Mesenchymal stem cell (in vitro differentiated cells and primary cell): ENCODE data around the gene KIF26B.

ENCODE experiments used
- DNase-seq: peaks from one replicate; pipeline ENCODE4 v3.0.0-alpha.2; 2013
- H2AFZ ChIP-seq: one replicate; pipeline ENCODE4 v1.6.1; 2013; ENCODE audit warnings: low read depth, mild to moderate bottlenecking, control low read depth, inconsistent platforms, low read length, moderate library complexity
- H2AK5ac ChIP-seq: 2 replicates; pipeline ENCODE4 v1.6.1; 2013; ENCODE audit warnings: low read length, moderate library complexity, mild to moderate bottlenecking, inconsistent platforms; ENCODE audit not compliant: severe bottlenecking
- H2BK120ac ChIP-seq: one replicate; pipeline ENCODE4 v1.6.1; 2013; ENCODE audit warnings: low read depth, mild to moderate bottlenecking, inconsistent platforms, low read length, moderate library complexity
- H2BK12ac ChIP-seq, 2 experiments: one replicate each; pipeline ENCODE4 v1.6.1; 2013; ENCODE audit warnings: inconsistent platforms in 2 of 2, low read length in 2 of 2, mild to moderate bottlenecking in 2 of 2, moderate library complexity in 2 of 2, control low read depth in 1 of 2
- H2BK15ac ChIP-seq: one replicate; pipeline ENCODE4 v1.6.1; 2013; ENCODE audit warnings: mild to moderate bottlenecking, low read depth, inconsistent platforms; ENCODE audit not compliant: poor library complexity, severe bottlenecking
- H2BK5ac ChIP-seq: 2 replicates; pipeline ENCODE4 v1.6.1; 2013; ENCODE audit warnings: low read depth, mild to moderate bottlenecking, low read length, control low read depth, inconsistent platforms; ENCODE audit not compliant: poor library complexity, severe bottlenecking
- H3K14ac ChIP-seq, 2 experiments: one replicate each; pipeline ENCODE4 v1.6.1; 2013; ENCODE audit warnings: inconsistent platforms in 2 of 2, low read length in 2 of 2, control low read depth in 1 of 2, mild to moderate bottlenecking in 1 of 2, moderate library complexity in 1 of 2
- H3K18ac ChIP-seq, 2 experiments: one replicate each; pipeline ENCODE4 v1.6.1; 2013; ENCODE audit warnings: inconsistent platforms in 2 of 2, low read length in 2 of 2, control low read depth in 1 of 2, low read depth in 1 of 2, mild to moderate bottlenecking in 1 of 2
- H3K23ac ChIP-seq, 2 experiments: one replicate each; pipeline ENCODE4 v1.6.1; 2013; ENCODE audit warnings: inconsistent platforms in 2 of 2, low read length in 2 of 2, mild to moderate bottlenecking in 2 of 2, moderate library complexity in 2 of 2, control low read depth in 1 of 2
- H3K27ac ChIP-seq: 2 replicates; pipeline ENCODE4 v1.5.1; 2013; ENCODE audit warnings: mild to moderate bottlenecking, moderate library complexity, low read length, control low read depth, inconsistent platforms; ENCODE audit not compliant: poor library complexity, severe bottlenecking
- H3K27me3 ChIP-seq, 2 experiments: 2 replicates each; pipeline versions ENCODE4 v1.6.1 to v1.7.0; 2013; ENCODE audit warnings: low read length in 2 of 2, mild to moderate bottlenecking in 2 of 2, moderate library complexity in 2 of 2, control low read depth in 1 of 2, inconsistent platforms in 1 of 2; ENCODE audit not compliant: control insufficient read depth in 1 of 2, insufficient read depth in 1 of 2
- H3K36me3 ChIP-seq, 2 experiments: 2 replicates each; pipeline versions ENCODE4 v1.6.1 to v1.7.0; 2013; ENCODE audit warnings: low read length in 2 of 2, control low read depth in 1 of 2, inconsistent platforms in 1 of 2, low read depth in 1 of 2, mild to moderate bottlenecking in 1 of 2; ENCODE audit not compliant: insufficient read depth in 2 of 2, control insufficient read depth in 1 of 2
- H3K4ac ChIP-seq, 2 experiments: one replicate each; pipeline ENCODE4 v1.6.1; 2013; ENCODE audit warnings: inconsistent platforms in 2 of 2, low read length in 2 of 2, mild to moderate bottlenecking in 2 of 2, moderate library complexity in 2 of 2, control low read depth in 1 of 2, low read depth in 1 of 2
- H3K4me1 ChIP-seq: 2 replicates; pipeline ENCODE4 v1.6.1; 2013; ENCODE audit warnings: low read depth, low read length, control low read depth; ENCODE audit not compliant: control insufficient read depth, insufficient read depth
- H3K4me2 ChIP-seq: 2 replicates; pipeline ENCODE4 v1.6.1; 2013; ENCODE audit warnings: low read length, mild to moderate bottlenecking, inconsistent platforms; ENCODE audit not compliant: poor library complexity, severe bottlenecking
- H3K4me3 ChIP-seq, 2 experiments: 2 replicates each; pipeline versions ENCODE4 v1.5.1 to v1.7.0; 2013; ENCODE audit warnings: low read length in 2 of 2, mild to moderate bottlenecking in 2 of 2, control low read depth in 1 of 2, low read depth in 1 of 2; ENCODE audit not compliant: insufficient read depth in 1 of 2
- H3K79me1 ChIP-seq: replicated peaks from 2 replicates; pipeline ENCODE4 v1.6.1; 2013; ENCODE audit warnings: mild to moderate bottlenecking, control low read depth, low read length, inconsistent platforms; ENCODE audit not compliant: poor library complexity, severe bottlenecking
- H3K9ac ChIP-seq: 2 replicates; pipeline ENCODE4 v1.7.0; 2013; ENCODE audit warnings: mild to moderate bottlenecking, low read length, moderate library complexity
- H3K9me3 ChIP-seq: 2 replicates; pipeline ENCODE4 v1.7.0; 2013; ENCODE audit warnings: mild to moderate bottlenecking, low read length; ENCODE audit not compliant: control insufficient read depth
- H4K8ac ChIP-seq: one replicate; pipeline ENCODE4 v1.6.1; 2013; ENCODE audit warnings: inconsistent platforms, mild to moderate bottlenecking, low read length, moderate library complexity
- H4K91ac ChIP-seq: one replicate; pipeline ENCODE4 v1.6.1; 2013; ENCODE audit warnings: mild to moderate bottlenecking, low read length, inconsistent platforms
- WGBS: methylation state at CpG from one replicate; pipeline ENCODE4 v1.1.7; 2013; ENCODE audit warnings: mixed read lengths; 5-methylcytosine and 5-hydroxymethylcytosine counted together

Gene KIF26B

DNA sequence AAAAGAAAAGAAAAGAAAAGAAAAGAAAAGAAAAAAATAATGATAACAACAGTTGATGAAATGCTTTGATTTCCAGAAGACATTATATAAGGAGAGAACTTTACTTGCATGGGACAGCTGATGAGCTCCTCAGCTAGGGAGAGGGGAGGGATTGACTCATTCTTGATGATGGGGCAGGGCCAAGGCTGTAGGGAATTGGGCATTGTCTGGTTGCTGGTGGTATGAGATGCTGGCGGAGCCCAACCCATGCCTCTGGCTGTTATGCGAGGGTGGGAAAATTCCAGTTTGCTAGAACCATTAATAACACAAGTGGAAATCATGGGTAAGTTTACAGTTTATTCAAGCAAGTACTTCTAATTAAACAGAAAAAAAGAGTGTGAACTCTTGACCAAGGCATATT is 36.0 kb upstream of the KIF26B start:
- no peak for DNase-seq
- H2AK5ac ChIP-seq: no peak overlapping the region

DNA sequence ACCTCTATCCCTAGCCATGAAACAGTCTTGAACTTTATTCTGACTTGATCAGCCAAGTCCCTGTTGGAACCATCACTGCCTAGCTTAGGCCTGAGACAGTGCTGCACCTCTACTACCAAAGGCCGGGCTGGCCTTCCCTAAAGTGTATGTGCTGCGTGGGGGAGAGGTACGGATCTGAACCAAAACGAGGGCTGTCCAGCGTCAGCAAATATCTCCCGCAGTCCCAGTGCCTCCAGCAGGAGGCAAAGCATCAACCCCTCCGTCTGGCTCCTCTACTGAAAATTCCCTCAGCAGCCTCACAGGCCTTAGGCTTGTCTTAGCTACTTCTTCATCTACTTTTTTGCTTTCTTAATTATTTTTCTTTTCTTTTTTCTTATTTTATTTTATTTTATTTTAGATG is 33.3 kb upstream of the KIF26B start:
- WGBS: 89% methylated on average over 7 of the region's 7 CpGs
- Histone ChIP-seq H3K23ac (no peak overlapping the region), H3K18ac (no peak overlapping the region), H3K27me3 (no peaks in the 10 kb centered on the region), H3K4me1 (no peaks in the 10 kb centered on the region), H2AK5ac (no peak overlapping the region), H3K4ac (no peak overlapping the region), H2BK5ac (no peak overlapping the region), H3K79me1 (no peaks in the 10 kb centered on the region), H4K8ac (no peak overlapping the region), H3K4me2 (no peak overlapping the region), H2BK12ac (no peak overlapping the region), H3K9me3 (no peaks in the 10 kb centered on the region), H2AFZ (no peak overlapping the region), H3K27ac (no peak overlapping the region), H3K4me3 (no peak overlapping the region), H3K9ac (no peak overlapping the region), H2BK120ac (no peak overlapping the region), H4K91ac (no peak overlapping the region), H3K14ac (no peak overlapping the region), H2BK15ac (no peak overlapping the region), H3K36me3 (no peaks in the 10 kb centered on the region)
- DNase-seq: no peak

More for the DNA sequence above, 36.0 kb upstream of the KIF26B start:
- Histone ChIP-seq H3K36me3 (no peaks in the 10 kb centered on the region), H3K9me3 (no peaks in the 10 kb centered on the region), H3K4me2 (no peak overlapping the region), H2BK12ac (no peak overlapping the region), H3K79me1 (no peaks in the 10 kb centered on the region), H4K8ac (no peak overlapping the region), H2BK5ac (no peak overlapping the region), H2BK15ac (no peak overlapping the region), H3K4me3 (no peak overlapping the region), H3K23ac (no peak overlapping the region), H3K14ac (no peak overlapping the region), H3K27me3 (no peaks in the 10 kb centered on the region), H3K4me1 (no peaks in the 10 kb centered on the region), H2BK120ac (no peak overlapping the region), H3K27ac (no peak overlapping the region), H3K18ac (no peak overlapping the region), H2AFZ (no peak overlapping the region), H3K9ac (no peak overlapping the region), H4K91ac (no peak overlapping the region), H3K4ac (no peak overlapping the region)
- no CpG with 5 or more reads among the region's 2 CpGs for WGBS

DNA sequence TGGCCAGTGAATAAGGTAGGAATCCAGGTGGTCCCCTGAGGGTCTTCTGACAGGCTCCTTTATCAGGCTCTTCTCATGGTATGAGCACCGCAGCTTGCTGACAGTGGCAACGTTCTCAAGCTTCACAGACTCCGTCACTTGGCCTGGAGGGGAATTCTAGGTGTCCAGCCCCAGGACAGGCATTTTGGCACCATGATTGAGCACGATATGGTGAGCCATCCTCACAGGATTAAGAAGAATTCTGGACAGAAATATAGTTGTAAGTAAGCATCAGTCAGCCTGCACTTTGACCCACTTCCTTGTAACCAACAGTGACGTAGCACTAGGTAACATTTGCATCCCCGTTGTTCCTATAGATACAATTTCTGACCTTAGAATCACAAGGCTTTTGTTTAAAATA is 30.5 kb upstream of the KIF26B start:
- no peak overlapping the region for H2BK12ac ChIP-seq
- H3K14ac ChIP-seq: no peak overlapping the region
- H3K4me1 ChIP-seq: no peaks in the 10 kb centered on the region
- WGBS: 91% methylated on average over 4 of the region's 6 CpGs
- H3K4ac ChIP-seq: no peak overlapping the region
- H3K4me2 ChIP-seq: no peak overlapping the region
- H4K8ac ChIP-seq: no peak overlapping the region
- H3K27me3 ChIP-seq: peaks cover 0 to 1% of the 10 kb centered on the region in 2 experiments
- H2BK5ac ChIP-seq: no peak overlapping the region
- H3K9me3 ChIP-seq: no peaks in the 10 kb centered on the region
- no peak overlapping the region for H2AFZ ChIP-seq
- no peak overlapping the region for H4K91ac ChIP-seq
- no peak overlapping the region for H3K4me3 ChIP-seq
- no peak overlapping the region for H3K9ac ChIP-seq
- no peak overlapping the region for H3K18ac ChIP-seq
- no peaks in the 10 kb centered on the region for H3K36me3 ChIP-seq
- no peak overlapping the region for H3K23ac ChIP-seq
- no peaks in the 10 kb centered on the region for H3K79me1 ChIP-seq
- no peak overlapping the region for H2AK5ac ChIP-seq
- no peak overlapping the region for H2BK15ac ChIP-seq
- H2BK120ac ChIP-seq: no peak overlapping the region
- no peak overlapping the region for H3K27ac ChIP-seq
- no peak for DNase-seq

DNA sequence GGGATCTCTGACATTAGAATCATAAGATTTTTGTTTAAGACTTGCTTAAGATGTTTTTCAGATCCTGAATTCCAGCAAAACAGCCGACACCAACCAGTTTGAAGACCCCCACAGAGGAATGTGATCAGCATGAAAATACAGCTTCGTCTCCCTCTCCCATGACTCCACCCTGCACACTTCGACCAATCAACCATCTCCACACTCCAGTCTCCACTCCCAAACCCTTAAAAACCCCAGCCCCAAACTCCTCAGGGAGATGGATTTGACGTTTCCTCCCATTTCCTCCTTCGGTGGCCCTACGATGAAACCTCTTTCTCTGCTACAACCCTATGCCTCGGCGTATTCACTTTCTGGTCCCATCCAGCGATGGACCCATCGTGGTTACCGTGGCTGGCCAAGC is 30.1 kb upstream of the KIF26B start:
- Histone ChIP-seq H3K9me3 (no peaks in the 10 kb centered on the region), H3K9ac (no peak overlapping the region), H3K4ac (no peak overlapping the region), H3K4me1 (no peaks in the 10 kb centered on the region), H3K23ac (no peak overlapping the region), H3K14ac (no peak overlapping the region), H3K18ac (no peak overlapping the region), H3K27ac (no peak overlapping the region), H4K91ac (no peak overlapping the region), H3K4me2 (no peak overlapping the region), H2BK5ac (no peak overlapping the region), H2BK120ac (no peak overlapping the region), H3K4me3 (no peak overlapping the region), H3K36me3 (no peaks in the 10 kb centered on the region), H2BK12ac (no peak overlapping the region), H2AK5ac (no peak overlapping the region), H2BK15ac (no peak overlapping the region), H3K79me1 (no peaks in the 10 kb centered on the region), H4K8ac (no peak overlapping the region), H2AFZ (no peak overlapping the region), H3K27me3 (peaks cover 4 to 5% of the 10 kb centered on the region in 2 experiments)
- WGBS: 84% methylated on average over 11 of the region's 11 CpGs
- DNase-seq: no peak
